H1 (cell line): ENCODE measurements around the gene ADARB2. TPM values are rescaled to one million over a fixed set of nuclear protein-coding genes. Genes with fewer than 3 reads are reported as not detected.

Source experiments
- CTCF ChIA-PET: fragments of 300-600 bp; sonication (Branson Sonifier 250); formaldehyde crosslinking; loops from one replicate; lab custom pipeline; 2021; ENCODE audit not compliant: partially characterized antibody; lab: Charles Lee
- POLR2A ChIA-PET: fragments of 300-600 bp; sonication (Branson Sonifier 250); formaldehyde crosslinking; loops from one replicate; lab custom pipeline; 2021; ENCODE audit warnings: inconsistent platforms; ENCODE audit not compliant: partially characterized antibody; lab: Charles Lee
- DNase-seq, 2 experiments: peaks; one replicate each; pipeline versions ENCODE4 v3.0.0 to v3.0.0-alpha.2; 2010 to 2022; ENCODE audit warnings: low spot score in 2 of 2, low read depth in 1 of 2, mixed read lengths in 1 of 2
- FAIRE-seq: peaks from 2 replicates; lab custom pipeline; 2011; peaks lifted over from hg19 to GRCh38; lab: Jason Lieb, UNC
- H2AFZ ChIP-seq: 2 replicates; pipeline ENCODE4 v1.8.1; 2012; ENCODE audit warnings: low read length, inconsistent platforms
- H2AK5ac ChIP-seq: 2 replicates; pipeline ENCODE4 v1.6.1; 2013; ENCODE audit warnings: low read depth, low read length
- H2BK120ac ChIP-seq: replicated peaks from 2 replicates; pipeline ENCODE3; 2013; ENCODE audit warnings: low read depth, low read length, inconsistent platforms
- H2BK12ac ChIP-seq: 2 replicates; pipeline ENCODE4 v1.6.1; 2013; ENCODE audit warnings: low read depth, low read length
- H2BK15ac ChIP-seq: 2 replicates; pipeline ENCODE4 v1.6.1; 2013; ENCODE audit warnings: low read length
- H2BK20ac ChIP-seq: 2 replicates; pipeline ENCODE4 v1.6.1; 2013; ENCODE audit warnings: low read length
- H2BK5ac ChIP-seq: 2 replicates; pipeline ENCODE4 v1.6.1; 2013; ENCODE audit warnings: low read depth, low read length
- H3K14ac ChIP-seq: 2 replicates; pipeline ENCODE4 v1.6.1; 2013; ENCODE audit warnings: inconsistent platforms; ENCODE audit not compliant: insufficient read length
- H3K18ac ChIP-seq: 2 replicates; pipeline ENCODE4 v1.6.1; 2013; ENCODE audit warnings: low read length; ENCODE audit errors: extremely low read depth
- H3K23ac ChIP-seq: 2 replicates; pipeline ENCODE4 v1.6.1; 2013; ENCODE audit warnings: inconsistent platforms; ENCODE audit not compliant: insufficient read length
- H3K23me2 ChIP-seq: 2 replicates; pipeline ENCODE4 v1.6.1; 2013; ENCODE audit warnings: low read depth, low read length
- H3K27ac ChIP-seq: 2 replicates; pipeline ENCODE4 v1.6.1; 2011; ENCODE audit warnings: low read depth, low read length, inconsistent platforms
- H3K27me3 ChIP-seq, 4 experiments: replicated peaks in 1 of 4; 1 replicate in 1 of 4; 2 replicates in 3 of 4; pipeline versions ENCODE4 v1.6.1 to v1.8.1; 2011 to 2013; ENCODE audit warnings: low read length in 3 of 4, mild to moderate bottlenecking in 3 of 4, inconsistent platforms in 2 of 4, mixed read lengths in 2 of 4, moderate library complexity in 1 of 4; ENCODE audit not compliant: control insufficient read depth in 3 of 4, insufficient read depth in 3 of 4; ENCODE audit errors: extremely low read depth in 1 of 4
- H3K36me3 ChIP-seq, 4 experiments: 2 replicates each; pipeline versions ENCODE4 v1.6.1 to v1.8.1; 2011 to 2013; ENCODE audit warnings: mild to moderate bottlenecking in 4 of 4, low read length in 3 of 4, moderate library complexity in 2 of 4, control low read depth in 1 of 4, inconsistent platforms in 1 of 4; ENCODE audit not compliant: insufficient read depth in 4 of 4, control insufficient read depth in 2 of 4
- H3K4ac ChIP-seq: replicated peaks from 2 replicates; pipeline ENCODE3; 2013; ENCODE audit warnings: low read length, low read depth, mixed read lengths, inconsistent platforms; ENCODE audit not compliant: insufficient read length
- H3K4me1 ChIP-seq, 4 experiments: replicated peaks in 1 of 4; 1 replicate in 1 of 4; 2 replicates in 3 of 4; pipeline versions ENCODE4 v1.6.1 to v1.8.1; 2011 to 2013; ENCODE audit warnings: low read length in 3 of 4, inconsistent platforms in 2 of 4, mixed read lengths in 1 of 4; ENCODE audit not compliant: insufficient read depth in 4 of 4, control insufficient read depth in 3 of 4
- H3K4me2 ChIP-seq, 2 experiments: 2 replicates each; pipeline versions ENCODE4 v1.6.1 to v1.8.1; 2011 to 2013; ENCODE audit warnings: low read depth in 2 of 2, low read length in 2 of 2, control low read depth in 1 of 2, inconsistent platforms in 1 of 2, mild to moderate bottlenecking in 1 of 2; ENCODE audit not compliant: insufficient read depth in 1 of 2
- H3K4me3 ChIP-seq, 4 experiments: fragments of 200-600, 300-600 bp in 1 of 4; sonication (generic), shearing (Covaris generic), sonication (Bioruptor Twin) in 1 of 4; 2 replicates each; pipeline versions ENCODE4 v1.5.1 to v1.8.1; 2011 to 2016; ENCODE audit warnings: low read length in 4 of 4, low read depth in 3 of 4, control low read depth in 2 of 4, inconsistent platforms in 2 of 4, mild to moderate bottlenecking in 2 of 4, mixed read lengths in 1 of 4, moderate library complexity in 1 of 4; ENCODE audit not compliant: insufficient read depth in 2 of 4; ENCODE audit errors: extremely low read depth in 1 of 4
- H3K56ac ChIP-seq: replicated peaks from 2 replicates; pipeline ENCODE3; 2013; ENCODE audit warnings: low read depth, mild to moderate bottlenecking, mixed read lengths, low read length, inconsistent platforms; ENCODE audit not compliant: insufficient read length
- H3K79me1 ChIP-seq: 2 replicates; pipeline ENCODE4 v1.6.1; 2013; ENCODE audit warnings: low read depth, low read length, control low read depth
- H3K79me2 ChIP-seq, 2 experiments: 2 replicates each; pipeline versions ENCODE4 v1.6.1 to v1.8.1; 2012 to 2013; ENCODE audit warnings: low read length in 2 of 2, mild to moderate bottlenecking in 2 of 2, inconsistent platforms in 1 of 2; ENCODE audit not compliant: insufficient read depth in 2 of 2, control insufficient read depth in 1 of 2
- H3K9ac ChIP-seq, 4 experiments: replicated peaks in 1 of 4; 1 replicate in 1 of 4; 2 replicates in 3 of 4; pipeline versions ENCODE4 v1.6.1 to v1.8.1; 2011 to 2013; ENCODE audit warnings: low read depth in 3 of 4, low read length in 3 of 4, control low read depth in 2 of 4, mild to moderate bottlenecking in 2 of 4, moderate library complexity in 2 of 4, inconsistent platforms in 1 of 4; ENCODE audit errors: extremely low read depth in 1 of 4
- H3K9me3 ChIP-seq, 2 experiments: 2 replicates each; pipeline versions ENCODE4 v1.6.1 to v1.8.1; 2012 to 2013; ENCODE audit warnings: mild to moderate bottlenecking in 2 of 2, moderate library complexity in 2 of 2, control low read depth in 1 of 2, inconsistent platforms in 1 of 2, low read depth in 1 of 2, low read length in 1 of 2, mixed read lengths in 1 of 2; ENCODE audit not compliant: insufficient read depth in 2 of 2
- H4K20me1 ChIP-seq, 2 experiments: replicated peaks in 1 of 2; 2 replicates each; pipeline versions ENCODE3 to v1.8.1; 2011 to 2013; ENCODE audit warnings: inconsistent platforms in 2 of 2, low read length in 2 of 2, mild to moderate bottlenecking in 1 of 2; ENCODE audit not compliant: insufficient read depth in 2 of 2, control insufficient read depth in 1 of 2
- H4K5ac ChIP-seq: 2 replicates; pipeline ENCODE4 v1.6.1; 2013; ENCODE audit warnings: low read length, low read depth, mixed read lengths, inconsistent platforms; ENCODE audit not compliant: insufficient read length
- H4K8ac ChIP-seq: 2 replicates; pipeline ENCODE4 v1.8.0; 2013; ENCODE audit warnings: mild to moderate bottlenecking, moderate library complexity, low read length, inconsistent platforms; ENCODE audit not compliant: insufficient read depth; ENCODE audit errors: extremely low read depth
- H4K91ac ChIP-seq: replicated peaks from 2 replicates; pipeline ENCODE3; 2013; ENCODE audit warnings: low read length, mixed read lengths, inconsistent platforms; ENCODE audit not compliant: insufficient read length
- GTF2F1 ChIP-seq: IDR thresholded peaks from 2 replicates; pipeline ENCODE4 v1.6.1; 2012; ENCODE audit warnings: low read depth, low read length, improper control_type of control experiment, borderline replicate concordance
- NANOG ChIP-seq: IDR thresholded peaks from 2 replicates; pipeline ENCODE4 v1.6.1; 2011; ENCODE audit warnings: low read length, low read depth, mild to moderate bottlenecking, inconsistent platforms; ENCODE audit not compliant: insufficient read depth, poor library complexity, severe bottlenecking
- whole genome bisulfite sequencing, 2 experiments: shearing (Covaris generic) in 1 of 2; methylation state at CpG; one replicate each; pipeline versions ENCODE4 v1.1.6 to v1.1.7; 2013 to 2015; ENCODE audit warnings: low lambda C conversion rate in 2 of 2, mixed read lengths in 2 of 2, inconsistent platforms in 1 of 2, low coverage in 1 of 2, missing lambda C conversion rate in 1 of 2; ENCODE audit not compliant: insufficient replicate concordance in 2 of 2, insufficient coverage in 1 of 2, insufficient read length in 1 of 2; ENCODE audit errors: extremely low coverage in 1 of 2, missing lambda C conversion rate in 1 of 2; 5-methylcytosine and 5-hydroxymethylcytosine counted together
- polyA plus RNA-seq, 7 experiments: library from polyadenylated mRNA; depleted of rRNA in 3 of 7; stranded (reverse) in 5 of 7; unstranded in 2 of 7; fragments of >200 nt in 5 of 7; fragments of 200-250 nt in 2 of 7; gene quantifications; 1 replicate in 5 of 7; 2 replicates in 1 of 7; 4 replicates in 1 of 7; pipeline versions ENCODE4 v1.2.1 to v1.2.3, GENCODE V29; 2011 to 2013; ENCODE audit warnings: missing spikeins in 2 of 7, mixed read lengths in 2 of 7
- total RNA-seq: library from RNA; stranded (reverse); fragmentation: NEBNext Ultra II Directional; extraction: Animal tissue kit (Norgen Biotek cat#: 25700); gene quantifications from 2 replicates; pipeline ENCODE4 v1.2.1, GENCODE V29; 2021
- TF ChIP-seq, protein P1 (sequence below), 3 experiments: IDR thresholded peaks; 1 replicate in 2 of 3; 2 replicates in 1 of 3; pipeline versions ENCODE4 v1.5.1 to v1.6.1; 2011; ENCODE audit warnings: low read length in 3 of 3, mild to moderate bottlenecking in 3 of 3, inconsistent platforms in 2 of 3, low read depth in 1 of 3, moderate library complexity in 1 of 3; ENCODE audit not compliant: insufficient read depth in 1 of 3; ENCODE audit errors: control extremely low read depth in 1 of 3

ADARB2 gene
- total and polyA plus RNA-seq, 2 of the 8 experiments (the other 6 are each of a cell fraction or from before 2014, with no cell fraction given): 2.2 to 2.8 TPM

DNA sequence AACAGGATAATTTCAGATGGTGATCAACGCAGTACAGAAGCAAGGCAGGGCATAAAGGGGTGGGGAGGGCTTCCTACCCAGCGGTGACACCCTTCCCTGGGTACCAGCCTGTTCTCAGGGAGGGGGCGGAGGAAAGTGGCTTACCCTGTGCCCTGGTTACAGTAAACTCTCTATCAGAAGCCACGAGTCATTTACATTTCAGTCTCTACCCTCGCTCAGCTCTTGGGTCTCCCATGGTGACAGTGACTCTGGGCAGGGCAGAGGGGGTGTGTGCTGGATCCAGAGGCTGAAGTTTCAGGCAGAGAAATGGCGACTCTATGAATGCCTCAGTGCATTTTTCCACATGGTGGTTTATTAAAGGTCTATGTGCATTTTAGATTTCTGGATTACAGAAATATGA, 107.0 kb downstream of the ADARB2 start:
- Histone ChIP-seq H3K9me3 (no peaks in the 10 kb centered on the region), H2AFZ (no peak overlapping the region), H4K5ac (no peak overlapping the region), H3K27ac (no peak overlapping the region), H3K23me2 (no peaks in the 10 kb centered on the region), H3K4me2 (no peak overlapping the region), H4K8ac (no peak overlapping the region), H3K4ac (no peak overlapping the region), H2BK12ac (no peak overlapping the region; the same call in 1 of the 2 replicates), H3K36me3 (no peaks in the 10 kb centered on the region), H2BK120ac (no peak overlapping the region), H3K79me2 (no peaks in the 10 kb centered on the region), H3K23ac (no peak overlapping the region), H2AK5ac (no peak overlapping the region), H2BK15ac (no peak overlapping the region), H2BK20ac (no peak overlapping the region), H3K4me1 (peaks cover 3 to 7% (median 5%) of the 10 kb centered on the region in 4 experiments; a peak in 5 of 7 replicates), H4K20me1 (peaks cover 0 to 3% of the 10 kb centered on the region in 2 experiments), H4K91ac (no peak overlapping the region), H3K18ac (no peak overlapping the region), H3K79me1 (no peaks in the 10 kb centered on the region), H3K14ac (no peak overlapping the region), H2BK5ac (no peak overlapping the region), H3K4me3 (no peak overlapping the region), H3K27me3 (no peaks in the 10 kb centered on the region), H3K56ac (no peak overlapping the region), H3K9ac (no peak overlapping the region)
- WGBS, 2 experiments: 80% methylated on average over 5 of the region's 6 CpGs; no CpG with 5 or more reads in 1 of the 2 experiments
- FAIRE-seq (no peak), DNase-seq (no peak)
- TF ChIP-seq GTF2F1: no peak
- TF ChIP-seq NANOG: no peak
- TF ChIP-seq, protein P1, sequence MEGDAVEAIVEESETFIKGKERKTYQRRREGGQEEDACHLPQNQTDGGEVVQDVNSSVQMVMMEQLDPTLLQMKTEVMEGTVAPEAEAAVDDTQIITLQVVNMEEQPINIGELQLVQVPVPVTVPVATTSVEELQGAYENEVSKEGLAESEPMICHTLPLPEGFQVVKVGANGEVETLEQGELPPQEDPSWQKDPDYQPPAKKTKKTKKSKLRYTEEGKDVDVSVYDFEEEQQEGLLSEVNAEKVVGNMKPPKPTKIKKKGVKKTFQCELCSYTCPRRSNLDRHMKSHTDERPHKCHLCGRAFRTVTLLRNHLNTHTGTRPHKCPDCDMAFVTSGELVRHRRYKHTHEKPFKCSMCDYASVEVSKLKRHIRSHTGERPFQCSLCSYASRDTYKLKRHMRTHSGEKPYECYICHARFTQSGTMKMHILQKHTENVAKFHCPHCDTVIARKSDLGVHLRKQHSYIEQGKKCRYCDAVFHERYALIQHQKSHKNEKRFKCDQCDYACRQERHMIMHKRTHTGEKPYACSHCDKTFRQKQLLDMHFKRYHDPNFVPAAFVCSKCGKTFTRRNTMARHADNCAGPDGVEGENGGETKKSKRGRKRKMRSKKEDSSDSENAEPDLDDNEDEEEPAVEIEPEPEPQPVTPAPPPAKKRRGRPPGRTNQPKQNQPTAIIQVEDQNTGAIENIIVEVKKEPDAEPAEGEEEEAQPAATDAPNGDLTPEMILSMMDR (IDR thresholded peaks at IDR 0.05; ENCODE audit: control extremely low read depth in 1 of 3, insufficient read depth in 1 of 3, low read depth in 1 of 3, low read length in 3 of 3): no peak
- ChIA-PET CTCF (interaction anchor here (1.3 kb wide), 1 partner anchor 209 kb away, joined by 3 read pairs; no protein-coding TSS in a partner anchor), POLR2A (no interaction called here)
